Stimulated activated CD8-positive, alpha-beta memory T cell treated with anti-CD3 and anti-CD28 coated beads, Interleukin-12 subunit alpha, Interleukin-12 subunit beta, amount 100 ng/mL, for 1 hour (primary cell): ENCODE results near the gene TNN.
A peak's percentile ranks its signal among the peaks of the same experiment; 100 is the strongest.

Experiments
- DNase-seq: peaks from one replicate; pipeline ENCODE4 v3.0.0-alpha.2; 2020; ENCODE audit warnings: low read depth

The TNN gene

DNA sequence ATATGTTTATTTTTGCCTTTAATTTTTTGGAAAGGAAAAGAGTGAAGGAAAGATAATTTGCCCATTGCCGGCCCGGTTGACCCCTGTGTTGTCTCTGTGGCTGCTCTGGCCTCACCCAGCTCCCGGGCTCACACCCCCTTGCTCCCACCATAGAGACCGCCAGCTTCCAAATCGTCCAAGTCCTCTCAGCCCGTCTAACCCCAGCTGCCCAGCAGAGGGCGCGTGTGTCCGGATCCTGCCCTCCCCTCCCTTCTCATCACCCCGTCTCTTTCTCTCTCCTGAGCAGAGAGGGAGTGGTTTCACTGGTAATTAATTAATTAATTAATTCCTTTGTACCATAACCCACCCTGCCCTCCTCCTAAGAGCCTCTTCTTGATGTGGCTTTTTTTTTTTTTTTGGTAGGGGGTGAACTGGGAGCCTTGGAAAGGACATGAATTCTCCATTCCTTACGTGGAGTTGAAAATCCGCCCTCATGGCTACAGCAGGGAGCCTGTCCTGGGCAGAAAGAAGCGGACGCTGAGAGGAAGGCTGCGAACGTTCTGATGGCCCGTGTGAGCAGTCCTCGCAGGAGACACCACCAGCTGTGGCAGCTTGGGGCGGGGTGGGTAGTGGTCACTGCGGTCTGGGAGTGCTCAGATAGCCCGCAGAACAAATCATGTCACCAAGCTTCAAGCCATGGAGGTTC, 79.0 kb downstream of the TNN start:
- DNase-seq, result peak; percentile 45

DNA sequence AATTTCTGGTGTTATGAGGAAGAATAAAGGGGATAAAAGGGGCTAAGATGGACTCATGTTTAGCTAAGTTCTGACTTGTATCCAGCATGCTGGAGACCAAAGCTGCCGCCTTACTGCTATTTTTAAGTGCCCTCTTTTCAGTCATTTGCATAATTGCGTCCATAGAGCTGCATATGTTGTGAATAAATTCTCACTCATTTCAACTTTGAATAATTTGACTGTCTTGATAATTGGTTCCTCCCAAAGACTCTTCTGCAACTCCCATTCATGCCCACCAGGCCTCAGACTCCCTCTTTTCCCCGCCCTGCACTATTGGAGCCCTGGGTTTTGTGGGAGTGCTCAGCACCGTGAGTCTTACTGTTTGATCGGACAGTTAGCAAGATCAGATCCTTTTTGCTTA, 79.9 kb downstream of the TNN start:
- DNase-seq, result no peak

DNA sequence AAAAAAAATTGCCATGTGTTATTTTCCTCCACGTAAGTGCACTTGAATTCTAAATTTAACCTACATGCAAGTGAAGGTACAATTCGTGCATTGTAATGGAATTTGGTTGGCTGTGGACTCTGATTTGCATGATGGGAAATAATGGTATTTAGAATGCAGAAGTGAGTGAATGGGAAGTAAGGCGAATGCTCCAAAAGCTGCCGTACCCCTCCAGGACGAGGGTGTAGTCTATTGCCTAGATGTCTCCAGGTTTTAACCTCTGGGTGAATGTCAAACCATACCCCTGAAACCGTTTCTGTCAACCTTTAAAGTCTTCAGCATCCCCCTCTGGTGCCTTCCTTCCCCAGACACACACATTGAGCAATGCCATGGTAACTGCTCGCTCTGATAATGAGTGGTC, 80.4 kb downstream of the TNN start:
- DNase-seq, result no peak

DNA sequence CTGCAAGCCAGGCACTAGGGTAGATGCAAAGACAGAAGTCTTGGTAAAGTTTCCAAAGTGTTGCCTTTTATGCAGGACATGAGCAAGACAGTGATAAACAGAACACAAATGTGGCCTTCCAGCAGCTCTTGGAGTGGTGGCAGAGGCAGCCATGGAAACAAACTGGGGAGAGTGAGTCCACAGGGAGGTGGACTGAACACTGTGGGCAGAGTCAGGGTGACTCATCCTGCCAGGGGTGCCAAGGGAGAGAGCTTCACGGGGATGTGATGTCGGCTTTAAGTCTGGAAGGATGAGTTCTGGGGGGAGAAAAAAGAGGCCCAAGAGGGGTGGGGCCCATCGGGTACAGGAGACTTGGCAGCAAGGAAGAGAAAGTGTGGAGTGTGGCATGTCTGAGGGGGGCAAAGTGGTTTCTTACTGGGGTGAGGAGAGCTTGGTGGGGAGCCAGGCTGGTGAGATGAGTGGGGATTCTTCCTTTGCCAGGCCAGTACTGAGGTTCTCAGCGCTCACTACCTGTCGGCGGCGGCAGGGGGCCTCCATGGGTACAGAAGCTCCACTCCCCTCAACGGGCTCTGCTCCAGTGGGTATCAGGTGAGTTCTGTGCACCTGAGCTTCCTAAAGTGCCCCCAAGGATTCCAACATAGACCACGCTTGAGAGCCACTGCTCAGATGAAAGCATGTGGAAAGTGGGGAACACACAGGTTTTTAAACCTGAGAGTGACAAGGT, 83.1 kb downstream of the TNN start:
- DNase-seq, result no peak

DNA sequence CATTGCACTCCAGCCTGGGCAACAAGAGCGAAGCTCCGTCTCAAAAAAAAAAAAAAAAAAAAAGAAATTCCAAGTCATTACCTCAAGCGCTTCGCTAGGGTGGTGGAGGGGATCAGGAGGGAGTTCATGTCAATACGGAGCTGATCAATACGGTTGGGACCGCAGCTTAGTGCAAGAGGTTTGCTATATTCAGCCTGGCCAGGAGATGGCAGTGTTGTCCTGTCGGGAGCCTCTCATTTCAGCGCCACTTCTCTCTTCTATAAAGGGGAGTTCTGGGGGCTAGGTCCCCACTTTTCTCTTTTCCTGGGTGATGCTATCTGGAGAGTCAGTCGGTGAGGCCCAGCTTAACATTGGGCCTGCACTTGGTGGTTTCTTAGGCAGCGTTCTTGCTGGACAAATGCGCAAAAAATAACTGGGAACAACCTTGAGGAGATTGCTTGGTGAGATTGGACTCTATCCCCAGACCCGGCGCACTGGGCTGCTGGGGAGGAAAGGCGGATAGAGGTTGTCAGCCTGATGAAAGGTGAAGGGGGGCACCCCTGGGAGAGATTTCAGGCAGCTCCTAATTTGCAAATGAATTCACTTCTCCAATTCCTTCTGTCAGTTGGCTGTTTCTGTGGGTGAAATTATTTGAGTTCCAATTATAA, 84.5 kb downstream of the TNN start:
- peak; percentile 66 for DNase-seq

DNA sequence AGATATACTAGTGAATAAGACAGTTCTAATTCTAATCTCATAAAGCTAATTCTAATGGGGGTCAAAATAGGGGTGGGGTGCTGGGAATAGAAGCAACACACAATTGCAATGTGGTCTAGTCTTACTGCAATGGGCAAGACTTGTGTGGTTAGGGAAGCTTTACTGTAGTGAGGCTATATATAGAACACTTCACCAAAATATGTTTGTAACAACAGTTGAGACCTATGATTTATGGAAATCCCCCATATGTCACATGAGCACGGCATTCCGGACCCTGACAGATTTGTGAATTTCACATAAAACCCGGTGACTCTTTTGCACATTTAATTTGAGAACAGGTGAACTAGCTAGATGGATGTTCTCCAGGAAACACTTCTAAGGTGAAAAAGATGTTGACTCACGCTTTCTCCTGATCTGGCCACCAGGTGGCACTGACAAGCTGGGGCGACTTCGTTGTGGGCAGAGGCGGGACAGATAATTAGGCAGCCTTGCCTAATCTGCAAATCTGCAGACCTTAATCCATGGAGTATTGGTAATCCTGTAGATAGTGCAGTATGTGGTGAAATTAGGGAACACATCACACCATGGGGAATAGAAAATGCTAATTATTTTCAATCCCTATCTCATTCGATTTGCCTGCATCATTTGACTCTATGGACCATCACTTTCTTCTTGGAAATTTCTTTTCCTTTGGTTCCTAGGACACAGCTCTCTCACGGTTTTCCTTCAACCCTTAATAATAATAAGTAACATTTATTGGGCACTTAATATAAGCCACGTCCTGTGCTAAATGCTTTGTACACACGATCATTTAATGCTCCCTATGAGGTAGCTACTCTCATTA, 87.2 kb downstream of the TNN start:
- peak; percentile 62 for DNase-seq

DNA sequence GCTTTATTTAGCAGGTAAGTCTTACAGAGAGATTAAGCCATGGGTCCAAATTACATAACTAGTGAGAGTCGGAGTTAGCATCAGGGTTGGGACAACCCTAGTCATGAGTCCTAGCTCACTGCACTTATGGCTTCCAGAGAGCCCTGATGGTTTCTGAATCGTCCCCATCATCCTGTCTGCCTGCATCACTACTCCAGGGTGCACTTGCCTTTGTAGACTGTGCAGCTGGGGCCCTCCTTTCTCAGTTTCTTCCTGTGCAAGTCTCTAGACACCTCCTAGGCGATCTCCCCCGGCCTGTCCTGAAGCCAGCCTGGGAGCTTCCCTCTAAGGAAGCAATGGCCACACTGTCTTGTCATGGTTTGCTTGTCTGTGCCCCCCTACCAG, 87.8 kb downstream of the TNN start:
- no peak for DNase-seq

DNA sequence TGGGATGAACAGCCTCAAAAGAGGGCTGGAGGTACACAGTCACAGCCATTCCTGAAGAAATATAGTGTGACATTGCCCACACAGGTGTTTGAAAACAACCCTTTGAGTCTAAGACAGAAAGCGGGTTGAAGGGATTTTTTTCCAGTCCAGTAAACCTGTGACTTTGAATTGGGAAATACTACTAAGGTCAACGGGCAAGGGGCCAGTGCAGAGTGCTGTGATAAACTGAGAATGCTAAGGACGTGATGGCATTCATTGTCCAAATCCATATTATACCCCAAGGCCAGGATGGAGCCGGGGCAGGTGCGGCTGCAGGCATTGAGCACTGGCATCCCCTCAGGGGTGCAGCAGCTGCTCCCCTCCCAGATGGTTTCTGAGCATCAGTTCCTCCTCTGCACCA, 88.3 kb downstream of the TNN start:
- no peak for DNase-seq

DNA sequence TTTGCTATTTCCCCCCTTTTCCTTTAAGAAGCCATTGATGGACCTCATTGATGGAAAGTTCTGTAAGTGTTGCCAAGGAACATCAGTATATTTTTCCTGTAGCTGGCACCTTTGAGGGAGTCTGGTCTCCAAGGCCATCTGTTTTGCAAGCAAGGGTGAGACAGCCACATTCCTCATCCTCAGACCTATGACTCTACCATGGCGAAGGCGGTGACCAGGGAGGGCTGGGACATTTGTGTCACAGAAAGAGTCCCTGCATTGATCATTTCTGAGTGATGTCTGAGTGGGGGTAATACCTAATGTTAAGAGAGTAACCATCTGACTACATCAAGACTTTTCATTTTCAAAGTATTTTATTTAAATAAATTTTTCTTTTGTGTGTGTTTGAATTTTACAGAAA, 89.6 kb downstream of the TNN start:
- DNase-seq, result no peak

DNA sequence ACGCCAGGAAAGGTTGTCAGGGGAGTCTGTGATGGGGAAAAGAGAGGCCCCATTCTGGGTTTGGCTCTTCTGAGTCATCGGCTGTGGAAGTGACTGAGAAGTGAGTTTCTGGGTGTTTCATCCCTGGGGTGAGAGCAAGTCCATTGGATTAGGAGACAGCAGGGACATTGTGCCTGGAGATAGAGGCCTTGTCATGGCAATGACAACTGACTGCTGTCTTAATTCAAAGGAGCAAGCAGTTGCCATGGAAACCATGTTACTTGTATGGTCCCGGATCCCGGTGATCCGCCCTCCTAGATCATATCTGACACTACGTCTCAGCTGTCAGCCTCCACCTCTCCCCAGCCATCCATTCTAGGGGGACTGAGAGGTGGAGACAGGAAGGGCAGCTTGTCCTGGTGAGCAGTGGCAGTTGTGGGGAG, 90.5 kb downstream of the TNN start:
- no peak for DNase-seq

DNA sequence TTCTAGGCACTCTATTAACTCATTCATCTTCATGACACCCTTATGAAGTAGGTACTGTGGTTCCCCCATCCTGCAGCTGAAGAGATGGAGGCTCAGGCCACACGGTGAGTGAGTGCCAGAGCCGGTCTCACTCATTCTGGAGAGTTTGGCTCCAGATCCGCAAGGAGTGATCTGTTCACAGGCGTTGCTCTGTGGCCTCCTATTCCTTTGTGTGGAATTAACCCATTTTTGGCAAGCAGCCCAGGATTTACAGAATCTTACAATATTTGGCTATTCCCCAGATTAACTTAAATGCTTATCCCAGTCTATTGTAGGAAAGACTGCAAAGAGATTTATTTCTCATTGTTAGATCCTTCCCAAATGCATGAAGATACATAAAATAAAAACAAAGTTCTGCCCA, 95.3 kb downstream of the TNN start:
- no peak for DNase-seq

DNA sequence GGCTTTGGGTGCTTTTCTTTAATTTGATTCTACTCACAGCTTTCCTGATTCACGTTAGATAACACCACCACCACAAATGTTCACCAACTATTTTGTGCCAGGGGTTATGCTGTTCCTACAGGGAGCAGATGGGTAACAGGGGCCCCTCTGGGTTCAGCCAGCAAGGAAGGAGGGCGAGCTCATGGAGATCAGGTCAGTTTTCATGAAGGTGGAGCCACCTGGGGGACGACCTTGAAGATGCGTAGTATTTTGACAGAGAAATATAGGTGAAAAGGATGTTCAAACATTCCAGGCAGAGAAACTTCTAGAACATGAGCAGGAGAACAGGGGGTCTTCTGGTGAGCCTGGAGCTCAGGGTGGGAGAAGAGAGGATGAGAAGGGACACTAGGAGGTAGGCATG, 96.1 kb downstream of the TNN start:
- no peak for DNase-seq

DNA sequence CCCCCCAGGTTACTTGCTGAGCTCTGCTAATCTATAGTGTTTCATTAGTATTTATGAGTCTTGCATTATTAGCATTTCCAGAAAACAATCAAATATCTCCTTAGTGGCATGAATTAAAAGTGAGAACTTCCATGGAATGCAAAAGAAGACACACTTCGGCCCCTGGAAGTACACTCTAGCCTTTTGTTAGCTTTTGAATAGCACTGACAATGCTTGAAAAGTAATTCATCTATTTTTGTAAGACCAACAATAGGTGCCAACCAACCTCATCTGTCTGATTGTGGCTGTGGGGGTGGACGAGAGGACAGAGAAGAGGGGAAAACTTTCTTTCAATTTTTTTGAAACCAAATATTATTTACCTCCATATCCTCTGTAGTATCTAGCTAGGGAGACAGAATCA, 97.1 kb downstream of the TNN start:
- DNase-seq, result no peak

DNA sequence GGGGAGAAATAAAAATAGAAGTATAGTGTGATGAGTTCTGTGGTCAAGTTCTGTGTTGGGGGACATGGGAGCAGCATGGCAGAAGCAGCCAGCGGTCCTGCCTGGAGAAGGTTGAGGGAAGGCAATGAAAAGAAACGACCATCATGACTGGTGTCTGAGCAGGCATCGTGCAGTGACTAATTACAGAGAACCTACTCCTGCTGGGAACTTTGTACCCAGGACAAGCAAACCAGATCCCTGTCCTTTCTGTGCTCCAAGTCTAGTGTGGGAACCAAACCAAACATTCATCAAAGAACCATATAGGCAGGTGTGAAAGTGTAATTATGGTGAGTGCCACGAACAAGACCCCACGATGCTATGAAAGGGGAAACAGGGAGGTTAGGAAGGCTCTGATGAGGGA, 99.1 kb downstream of the TNN start:
- no peak for DNase-seq

DNA sequence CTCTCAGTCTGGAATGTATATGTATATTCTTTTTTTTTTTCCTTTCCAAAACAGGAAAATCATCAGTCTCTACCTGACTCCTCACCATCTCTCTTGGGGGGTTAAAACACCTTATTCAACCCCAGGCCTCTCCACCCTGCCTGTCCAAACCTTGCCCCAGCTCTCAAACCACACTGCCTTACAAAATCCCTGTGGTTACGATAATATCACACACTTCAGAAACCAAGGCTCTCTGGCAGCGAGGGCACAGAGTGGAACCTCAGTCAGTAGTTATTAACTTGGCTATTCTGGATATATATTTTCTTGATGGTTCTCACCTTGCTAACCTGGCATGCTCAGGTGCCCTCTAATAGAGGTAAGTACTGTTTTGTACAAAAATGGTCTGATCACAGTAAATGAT, 100.2 kb downstream of the TNN start:
- no peak for DNase-seq

DNA sequence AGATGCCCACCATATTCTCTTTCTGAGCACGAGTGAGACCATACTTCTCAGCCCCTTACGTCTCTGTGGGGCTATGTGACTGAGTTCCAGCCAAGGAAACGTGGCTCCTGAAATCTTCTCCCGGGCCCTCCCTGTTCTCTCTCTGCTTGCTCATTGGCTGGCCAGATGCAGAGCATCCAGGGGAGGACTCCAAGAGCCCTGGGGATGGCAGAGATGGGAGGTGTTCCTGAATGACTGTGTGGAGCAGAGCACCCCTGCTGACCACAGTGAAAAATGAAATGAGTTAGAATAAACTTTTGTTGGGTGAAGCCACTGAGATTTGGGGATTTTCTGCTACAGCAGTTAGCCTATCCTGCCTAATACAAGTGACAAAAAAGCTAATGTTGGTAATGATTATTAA, 101.1 kb downstream of the TNN start:
- no peak for DNase-seq

DNA sequence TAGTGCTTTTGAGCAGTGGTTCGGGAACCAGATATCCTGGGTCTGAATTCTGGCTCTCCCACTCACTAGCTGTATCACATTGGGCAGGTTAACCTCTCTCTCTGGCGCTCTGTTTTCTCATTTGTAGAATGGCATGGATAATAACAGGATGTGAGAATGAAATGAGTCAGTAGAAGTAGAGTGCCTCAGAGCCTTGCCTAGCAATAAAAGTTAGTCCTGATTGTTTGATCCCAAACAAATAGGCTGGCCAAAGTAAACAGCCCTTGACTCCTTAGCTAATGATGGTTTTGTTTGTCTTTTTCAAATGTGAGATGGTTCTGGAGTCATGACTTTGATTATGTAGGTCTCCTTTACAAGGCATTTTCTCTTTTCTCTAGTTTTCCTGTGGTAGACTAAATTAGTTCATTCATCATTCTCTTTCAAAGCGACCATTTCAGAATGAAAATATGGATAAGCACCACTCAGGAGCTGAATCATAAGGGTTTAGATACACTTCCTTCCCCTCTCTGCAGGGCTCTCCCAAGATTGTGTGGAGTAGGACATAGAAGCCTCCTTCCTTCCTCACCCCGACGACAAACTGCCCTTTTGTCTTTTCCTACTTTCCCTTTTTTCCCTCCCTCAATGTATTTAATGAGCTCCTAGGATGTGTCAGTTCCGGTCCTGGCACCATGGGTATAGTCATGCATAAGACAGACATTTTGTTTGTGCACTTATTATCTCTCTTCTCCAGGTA, 101.8 kb downstream of the TNN start:
- DNase-seq, result no peak

DNA sequence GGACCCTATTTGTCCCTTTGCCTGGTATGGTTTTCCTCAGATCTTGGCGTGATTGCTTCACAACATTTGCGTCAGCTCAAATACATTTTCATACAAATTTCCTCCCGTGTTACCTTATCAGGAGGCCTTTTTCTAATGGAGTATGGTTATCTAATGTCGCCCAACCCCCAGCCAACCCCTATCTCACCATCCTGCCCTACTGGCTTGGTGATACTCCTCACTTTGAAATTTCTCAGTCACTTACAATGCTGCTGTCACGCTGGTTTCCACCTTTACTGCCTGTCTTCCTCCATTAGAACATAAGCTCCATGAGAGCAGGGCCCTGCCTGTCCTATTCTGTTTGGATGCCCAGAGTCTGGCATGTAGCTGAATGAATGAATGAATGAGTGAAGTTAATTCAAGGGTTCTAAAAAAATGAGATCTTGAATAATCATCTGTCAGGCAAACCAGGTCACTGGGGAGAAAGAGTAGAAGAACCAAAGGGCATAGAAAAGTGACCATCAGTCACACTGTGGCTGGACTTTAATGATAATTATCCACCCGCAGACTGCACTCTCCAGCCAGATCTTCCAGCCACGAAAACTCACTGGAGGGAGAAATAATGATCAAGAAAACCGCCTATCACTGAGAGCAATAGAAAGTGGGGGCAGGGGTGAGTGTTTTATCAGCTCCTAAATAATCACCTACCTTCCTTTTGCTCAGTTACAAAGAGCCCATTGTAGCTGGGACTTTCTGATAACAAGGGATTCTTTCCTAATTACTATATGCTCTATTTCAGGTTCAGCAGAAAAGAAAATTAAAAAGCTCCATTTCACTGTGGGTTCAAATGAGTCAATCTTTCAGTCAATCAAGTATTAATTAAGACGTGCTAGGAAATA, 103.6 kb downstream of the TNN start:
- DNase-seq, result no peak

DNA sequence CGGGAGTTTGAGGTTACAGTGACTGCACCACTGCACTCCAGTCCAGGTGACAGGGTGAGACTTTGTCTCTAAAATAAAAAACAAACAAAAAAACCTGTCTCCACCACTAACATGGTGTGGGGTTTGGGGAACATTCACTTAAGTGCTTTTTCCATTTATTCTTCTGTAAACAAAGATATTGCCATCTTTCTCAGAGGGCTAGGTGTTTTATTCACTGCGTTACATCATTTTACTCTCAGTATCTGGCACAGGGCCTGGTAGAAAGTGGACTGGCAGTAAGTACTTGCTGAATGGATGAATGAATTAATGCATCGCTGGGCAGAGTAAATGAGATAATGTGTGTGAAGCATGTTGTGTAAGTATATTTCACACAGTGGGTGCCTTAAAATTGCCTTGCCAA, 104.9 kb downstream of the TNN start:
- DNase-seq, result no peak

DNA sequence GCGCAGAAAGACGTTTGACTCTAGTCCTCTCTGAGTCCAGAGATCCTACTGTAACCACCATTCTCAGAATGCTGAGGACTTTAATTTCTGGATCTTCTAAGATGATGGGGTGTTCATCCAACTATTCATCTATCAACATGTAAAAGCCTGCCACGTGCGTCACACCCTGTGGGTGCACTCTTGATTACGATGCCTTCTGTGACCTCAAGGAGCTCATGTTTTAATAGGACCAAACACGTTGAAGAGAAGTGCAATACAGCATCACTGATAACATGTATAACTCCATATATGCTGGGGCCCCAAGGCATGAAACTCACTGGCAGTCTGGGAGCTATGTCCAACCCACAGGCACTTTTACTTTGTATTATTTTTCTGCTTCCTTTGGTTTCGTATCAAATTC, 105.9 kb downstream of the TNN start:
- no peak for DNase-seq
